Occipital lobe (tissue), 2 donors: ENCODE results near the gene SURF2. TPM values are rescaled to one million over a fixed set of nuclear protein-coding genes. Genes with fewer than 3 reads are reported as not detected.

ENCODE experiments used
- DNase-seq: peaks from one replicate; lab custom pipeline; 2025; lab: John Stamatoyannopoulos, UW
- total RNA-seq: library from RNA; depleted of rRNA; stranded (reverse); fragments of >200 nt; gene quantifications from one replicate; pipeline ENCODE4 v1.2.3, GENCODE V29; 2014

The SURF2 gene
- total RNA-seq, 1 donor from 2014 or later = 9.7 TPM

DNA sequence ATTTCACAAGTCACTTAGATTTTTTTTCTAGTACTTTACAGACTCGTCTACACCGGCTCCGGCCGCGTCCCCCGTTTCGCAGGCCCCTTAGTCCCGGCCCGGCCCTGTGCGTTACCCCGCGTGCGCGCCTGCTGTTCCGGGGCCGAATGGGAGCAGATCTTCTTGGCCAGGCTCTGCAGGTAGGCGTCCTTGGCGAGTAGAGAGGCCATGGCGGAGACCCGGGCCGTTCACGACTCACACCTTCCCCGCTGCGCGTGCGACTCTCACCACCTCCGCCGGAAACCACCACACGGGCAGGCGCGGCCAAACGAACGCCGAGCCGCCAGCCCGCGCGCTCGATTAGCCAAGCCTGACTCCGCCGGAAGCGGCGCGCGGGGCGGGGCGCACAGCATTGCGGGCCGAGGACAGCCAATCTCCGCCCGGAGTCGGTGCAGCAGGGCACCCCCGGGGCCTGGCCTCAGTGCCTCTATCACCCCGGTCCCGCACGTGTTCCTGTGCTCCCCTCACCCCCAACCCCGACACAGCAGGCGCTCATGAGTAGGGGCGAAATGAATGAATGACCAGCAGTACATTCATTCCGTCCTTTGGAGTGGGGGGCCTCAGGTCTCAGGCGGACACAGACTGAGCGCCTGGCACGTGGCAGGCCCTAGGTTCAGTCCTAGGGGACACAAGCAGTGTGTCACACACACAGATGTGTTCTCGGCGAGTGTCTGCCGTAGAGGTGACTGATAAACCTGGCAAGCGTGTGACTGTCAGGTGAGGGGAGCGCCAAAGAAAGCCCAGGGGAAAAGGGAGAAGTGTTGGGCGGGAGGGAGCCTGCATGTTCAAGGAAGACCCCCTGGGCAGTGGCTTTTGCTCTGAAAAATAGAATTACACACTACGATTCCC lies 20.2 kb upstream of the SURF2 start, which contains the start of gene SURF6:
SURF6 (minus strand) TSS at position 265 of the 888 bp plus-strand sequence; CDS start at position 209, 56 bp downstream.
- DNase-seq = peak; percentile 89

- DNase-seq = no peak
Measured at GRCh38 chr9:133339641-133340040, 16.7 kb upstream of the SURF2 start.

DNA sequence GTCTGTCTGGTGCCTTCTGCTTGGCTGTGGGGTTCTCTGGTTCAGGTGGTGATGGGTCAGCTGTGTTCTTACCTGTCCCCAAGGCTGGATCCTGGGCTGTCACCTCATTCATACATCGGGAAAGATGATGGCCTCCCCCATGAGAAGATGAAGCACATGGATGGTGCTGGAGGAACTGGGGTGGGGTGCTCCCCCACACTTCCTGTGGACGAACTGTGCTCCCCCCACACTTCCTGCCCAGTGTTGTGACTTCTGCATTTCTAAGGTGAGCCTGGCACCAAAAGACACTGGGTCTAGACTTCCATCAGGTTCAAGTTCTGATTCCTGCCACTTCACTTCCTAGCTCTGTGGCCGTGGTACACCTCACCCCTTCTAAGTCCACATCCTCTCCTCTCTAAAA lies 16.1 kb upstream of the SURF2 start:
- no peak for DNase-seq

DNA sequence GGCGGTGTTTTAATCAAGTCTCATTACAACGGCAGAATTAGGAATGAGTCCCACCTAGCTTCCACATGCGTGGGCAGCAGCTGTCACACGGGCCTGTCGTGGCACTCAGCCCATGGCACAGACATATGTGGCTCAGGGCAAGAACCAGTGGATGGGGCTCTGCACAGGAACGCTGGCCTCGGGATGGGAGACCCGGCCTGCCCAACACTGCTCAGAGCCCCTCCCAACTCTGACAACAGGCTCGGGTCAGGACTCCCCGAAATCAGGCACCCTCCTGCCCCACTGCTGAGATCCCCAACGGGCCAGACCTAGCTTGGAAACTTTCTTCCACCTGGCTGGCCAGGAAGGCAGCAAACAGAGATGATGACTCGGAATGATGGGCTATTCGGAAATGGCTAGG lies 15.4 kb upstream of the SURF2 start:
- no peak for DNase-seq

- no peak for DNase-seq
Measured at GRCh38 chr9:133341369-133342068, 14.8 kb upstream of the SURF2 start.

- DNase-seq = no peak
Measured at GRCh38 chr9:133342069-133342406, 14.3 kb upstream of the SURF2 start.

GRCh38 chr9:133342570-133342969 lies 13.8 kb upstream of the SURF2 start:
- no peak for DNase-seq

- no peak for DNase-seq
Measured at GRCh38 chr9:133344071-133344470, 12.3 kb upstream of the SURF2 start.

DNA sequence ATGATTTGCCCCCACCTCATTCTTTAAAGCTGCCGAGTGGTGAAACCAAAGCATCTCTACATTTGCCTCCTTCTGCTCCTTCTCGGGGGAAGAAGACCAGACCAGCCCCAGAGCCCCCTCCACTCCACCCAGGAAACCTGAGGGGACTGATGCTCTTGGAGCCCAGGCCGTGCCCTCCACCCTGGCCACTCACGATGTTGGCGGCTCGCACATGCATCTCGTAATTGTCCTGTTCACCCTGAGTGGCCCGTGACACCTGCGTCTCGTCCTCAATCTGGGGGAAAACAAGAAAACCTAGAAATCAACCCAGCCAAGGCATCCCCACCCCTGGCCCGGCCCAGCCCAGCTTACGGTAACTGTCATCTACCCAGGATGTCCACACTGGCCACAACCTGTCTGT lies 11.4 kb upstream of the SURF2 start:
- DNase-seq = no peak

DNA sequence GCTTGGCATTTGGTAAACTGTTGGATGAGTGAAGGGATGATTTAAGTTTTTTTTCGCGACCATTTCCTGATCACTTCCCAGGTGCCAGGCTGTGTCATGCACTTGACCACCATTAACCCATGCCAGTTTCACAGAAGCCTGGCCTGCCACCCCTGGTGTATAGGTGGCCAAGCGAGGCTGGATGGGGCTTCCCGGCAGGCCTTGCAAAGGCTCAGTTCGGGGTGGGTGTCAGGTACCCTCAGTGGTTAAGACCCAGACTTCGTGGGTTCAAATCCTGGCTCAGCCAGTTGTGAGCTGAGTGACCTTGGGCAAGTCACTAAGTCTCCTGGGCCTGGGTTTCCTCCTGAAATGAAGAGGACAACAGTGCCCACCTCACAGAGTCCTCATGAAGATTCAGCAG lies 10.8 kb upstream of the SURF2 start:
- no peak for DNase-seq

GRCh38 chr9:133346021-133346785 lies 10.1 kb upstream of the SURF2 start:
- no peak for DNase-seq

DNA sequence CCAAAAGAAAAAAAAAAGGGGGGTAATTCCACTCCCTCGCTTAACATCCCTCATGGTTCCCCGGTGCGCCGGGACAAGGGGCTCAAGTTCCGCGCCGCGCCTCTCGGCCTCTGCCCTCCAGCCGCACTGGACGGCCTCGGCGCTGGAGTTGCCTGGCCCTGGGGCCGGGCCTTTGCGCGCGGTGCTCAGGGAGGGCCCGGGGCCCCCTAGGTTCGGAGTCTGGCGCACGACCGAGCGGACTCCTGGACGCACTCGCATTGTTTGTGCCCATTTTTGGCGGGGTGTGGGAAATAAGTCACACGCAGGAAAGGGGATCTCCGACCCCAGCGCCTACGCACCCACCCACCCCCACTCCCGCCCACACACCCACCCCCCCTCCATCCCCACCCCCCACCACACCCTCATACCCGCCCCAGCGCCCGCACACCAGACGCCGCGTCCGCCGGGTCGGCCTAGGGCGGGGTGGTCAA lies 8.8 kb upstream of the SURF2 start:
- DNase-seq = no peak

- peak; percentile 81 for DNase-seq
Measured at GRCh38 chr9:133347985-133348717, 8.2 kb upstream of the SURF2 start, which contains the start of the genes MED22 and RPL7A. MED22 (minus strand) TSS chr9:133348131; CDS start chr9:133346662, 1,469 bp downstream. RPL7A (plus strand) TSS chr9:133348218; CDS start chr9:133348244, 26 bp downstream.

DNA sequence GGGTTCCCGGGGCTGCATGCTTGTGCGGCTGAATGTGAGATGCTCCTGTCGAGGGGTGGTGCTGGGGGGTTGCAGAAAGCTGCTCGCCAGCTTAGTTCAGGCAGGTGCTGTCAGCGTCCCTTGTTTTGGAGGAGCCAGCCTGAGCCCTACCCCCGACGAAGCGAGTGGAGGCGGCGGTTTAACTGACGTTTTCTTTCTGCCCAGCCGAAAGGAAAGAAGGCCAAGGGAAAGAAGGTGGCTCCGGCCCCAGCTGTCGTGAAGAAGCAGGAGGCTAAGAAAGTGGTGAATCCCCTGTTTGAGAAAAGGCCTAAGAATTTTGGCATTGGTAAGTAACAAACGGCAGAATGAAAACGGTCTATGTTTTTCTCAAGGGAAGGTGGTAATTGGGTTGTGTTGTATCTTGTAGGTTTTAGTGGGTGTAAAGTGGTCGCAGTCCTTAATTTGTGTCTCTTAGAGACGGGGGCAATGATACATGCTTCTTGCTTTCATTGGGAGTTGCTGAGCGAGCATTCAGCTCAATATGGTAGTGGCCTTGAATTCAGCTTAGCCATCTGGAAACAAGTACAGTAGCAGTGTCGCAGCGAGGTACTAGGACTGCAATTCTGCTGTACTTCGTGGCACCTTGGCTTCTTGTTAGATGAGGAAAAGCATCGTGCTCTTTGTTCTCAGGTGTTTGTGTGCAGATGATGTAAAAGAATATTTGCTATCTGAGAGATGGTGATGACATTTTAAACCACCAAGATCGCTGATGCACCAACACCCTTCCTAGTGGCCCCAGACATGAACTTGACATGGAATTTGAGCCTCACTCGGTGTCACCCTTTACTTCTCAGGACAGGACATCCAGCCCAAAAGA lies 7.4 kb upstream of the SURF2 start:
- no peak for DNase-seq

- DNase-seq = no peak
Measured at GRCh38 chr9:133349965-133350616, 6.3 kb upstream of the SURF2 start.

GRCh38 chr9:133351526-133351907 lies 4.8 kb upstream of the SURF2 start:
- DNase-seq = no peak

- DNase-seq = no peak
Measured at GRCh38 chr9:133351908-133352634, 4.3 kb upstream of the SURF2 start.

GRCh38 chr9:133352635-133353340 lies 3.6 kb upstream of the SURF2 start:
- DNase-seq = no peak
